ENCODE data around the gene MPHOSPH10.

DNA sequence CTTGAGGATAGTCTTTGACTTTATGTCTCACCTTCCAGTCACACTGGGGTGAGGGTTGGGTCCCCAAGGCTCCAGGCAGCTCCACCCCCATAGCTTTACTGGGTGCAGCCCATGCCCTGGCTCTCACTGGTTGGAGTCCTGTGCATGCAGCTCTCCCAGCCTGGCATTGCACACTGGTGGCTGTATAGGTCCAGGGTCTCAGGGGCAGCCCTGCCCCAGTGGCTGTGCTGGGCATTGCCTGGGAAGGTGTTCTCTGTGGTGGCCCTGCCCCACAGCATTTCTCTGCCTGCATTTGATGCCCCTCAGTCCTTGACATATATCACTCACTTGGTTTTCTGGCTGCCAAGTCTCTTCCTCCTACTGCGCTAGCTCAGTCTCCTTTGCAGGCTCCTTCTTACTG, 21.2 kb downstream of the MPHOSPH10 start:
- TF ChIP-seq, protein P1, sequence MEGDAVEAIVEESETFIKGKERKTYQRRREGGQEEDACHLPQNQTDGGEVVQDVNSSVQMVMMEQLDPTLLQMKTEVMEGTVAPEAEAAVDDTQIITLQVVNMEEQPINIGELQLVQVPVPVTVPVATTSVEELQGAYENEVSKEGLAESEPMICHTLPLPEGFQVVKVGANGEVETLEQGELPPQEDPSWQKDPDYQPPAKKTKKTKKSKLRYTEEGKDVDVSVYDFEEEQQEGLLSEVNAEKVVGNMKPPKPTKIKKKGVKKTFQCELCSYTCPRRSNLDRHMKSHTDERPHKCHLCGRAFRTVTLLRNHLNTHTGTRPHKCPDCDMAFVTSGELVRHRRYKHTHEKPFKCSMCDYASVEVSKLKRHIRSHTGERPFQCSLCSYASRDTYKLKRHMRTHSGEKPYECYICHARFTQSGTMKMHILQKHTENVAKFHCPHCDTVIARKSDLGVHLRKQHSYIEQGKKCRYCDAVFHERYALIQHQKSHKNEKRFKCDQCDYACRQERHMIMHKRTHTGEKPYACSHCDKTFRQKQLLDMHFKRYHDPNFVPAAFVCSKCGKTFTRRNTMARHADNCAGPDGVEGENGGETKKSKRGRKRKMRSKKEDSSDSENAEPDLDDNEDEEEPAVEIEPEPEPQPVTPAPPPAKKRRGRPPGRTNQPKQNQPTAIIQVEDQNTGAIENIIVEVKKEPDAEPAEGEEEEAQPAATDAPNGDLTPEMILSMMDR (conservative IDR thresholded peaks at IDR 0.05 in 1 of 2, IDR thresholded peaks at IDR 0.05 in 1 of 2; ENCODE audit: extremely low read depth in 1 of 2, insufficient read depth in 1 of 2, low read depth in 1 of 2, low read length in 2 of 2): no peak
- TF ChIP-seq EZH2 (IDR thresholded peaks at IDR 0.05; ENCODE audit: borderline replicate concordance, low read length): no peak
